ENCODE measurements around the gene P2RX4. TPM values are rescaled to one million over a fixed set of nuclear protein-coding genes. Genes with fewer than 3 reads are reported as not detected.

P2RX4 gene
- total and polyA plus RNA-seq, 2 of the 13 experiments (the other 11 are each of a cell fraction or from before 2014, with no cell fraction given), result 13.8 to 30.8 TPM

- CTCF ChIA-PET (ENCODE audit: low intra/inter-chr PET ratio, low total read pairs), result no interaction called here
Measured at GRCh38 chr12:121263206-121263935, 53.4 kb downstream of the P2RX4 start.

More at GRCh38 chr12:121263206-121263935, 53.4 kb downstream of the P2RX4 start:
- WGBS (ENCODE audit: low lambda C conversion rate), result 98% methylated on average over 10 of the region's 10 CpGs
- no peaks in the 10 kb centered on the region for H4K20me1 ChIP-seq (ENCODE audit: insufficient read depth, low read length)
- no TSS peak for BruUV-seq (replicated peaks)
- intact Hi-C loops (cut with micrococcal nuclease; ENCODE audit: unreplicated experiment) (no loop called here), in situ Hi-C loops (cut with HindIII; ENCODE audit: extremely low pct_ligation_motif_present, low pct_unique_long_range_greater_than_20kb) (no loop called here)
- FAIRE-seq (no peak), DNase-seq (ENCODE audit: low spot score) (no peak), ATAC-seq (no peak)
- no peak overlapping the region for H3K27ac ChIP-seq (ENCODE audit: extremely low read length, insufficient read depth, low read length)
- no peaks in the 10 kb centered on the region for H3K9me3 ChIP-seq (ENCODE audit: low read length)
- H3K27me3 ChIP-seq (ENCODE audit: control insufficient read depth in 1 of 2, insufficient read depth in 2 of 2, low read length in 2 of 2), result no peaks in the 10 kb centered on the region
- no peaks in the 10 kb centered on the region for H3K4me1 ChIP-seq (ENCODE audit: insufficient read depth, low read length)
- no peak overlapping the region for H2AFZ ChIP-seq (ENCODE audit: low read length)
- POLR2A ChIA-PET, result no interaction called here
- H3K79me2 ChIP-seq (ENCODE audit: insufficient read depth, low read length), result no peaks in the 10 kb centered on the region
- H3K36me3 ChIP-seq (replicated peaks in 1 of 2; ENCODE audit: control insufficient read depth in 1 of 2, insufficient read depth in 2 of 2, low read length in 2 of 2), result peaks cover 11 to 49% of the 10 kb centered on the region in 2 experiments
- H3K4me3 ChIP-seq (replicated peaks in 1 of 3; ENCODE audit: insufficient read depth in 1 of 3, low read depth in 2 of 3, low read length in 3 of 3), result no peak overlapping the region
- no peak overlapping the region for H3K9ac ChIP-seq (ENCODE audit: insufficient read depth, low read depth, low read length)
- H3K4me2 ChIP-seq (ENCODE audit: low read depth, low read length), result no peak overlapping the region
- no peak for TF ChIP-seq SIX1 (CRISPR knock-in tag; IDR thresholded peaks at IDR 0.05; ENCODE audit: borderline replicate concordance)
- no peak for TF ChIP-seq ZNF781 (CRISPR knock-in tag; IDR thresholded peaks at IDR 0.05; ENCODE audit: borderline replicate concordance, not compliant biosample characterization)
- no peak for TF ChIP-seq MTF2 (CRISPR knock-in tag; IDR thresholded peaks at IDR 0.05; ENCODE audit: borderline replicate concordance)
- TF ChIP-seq, protein P1, sequence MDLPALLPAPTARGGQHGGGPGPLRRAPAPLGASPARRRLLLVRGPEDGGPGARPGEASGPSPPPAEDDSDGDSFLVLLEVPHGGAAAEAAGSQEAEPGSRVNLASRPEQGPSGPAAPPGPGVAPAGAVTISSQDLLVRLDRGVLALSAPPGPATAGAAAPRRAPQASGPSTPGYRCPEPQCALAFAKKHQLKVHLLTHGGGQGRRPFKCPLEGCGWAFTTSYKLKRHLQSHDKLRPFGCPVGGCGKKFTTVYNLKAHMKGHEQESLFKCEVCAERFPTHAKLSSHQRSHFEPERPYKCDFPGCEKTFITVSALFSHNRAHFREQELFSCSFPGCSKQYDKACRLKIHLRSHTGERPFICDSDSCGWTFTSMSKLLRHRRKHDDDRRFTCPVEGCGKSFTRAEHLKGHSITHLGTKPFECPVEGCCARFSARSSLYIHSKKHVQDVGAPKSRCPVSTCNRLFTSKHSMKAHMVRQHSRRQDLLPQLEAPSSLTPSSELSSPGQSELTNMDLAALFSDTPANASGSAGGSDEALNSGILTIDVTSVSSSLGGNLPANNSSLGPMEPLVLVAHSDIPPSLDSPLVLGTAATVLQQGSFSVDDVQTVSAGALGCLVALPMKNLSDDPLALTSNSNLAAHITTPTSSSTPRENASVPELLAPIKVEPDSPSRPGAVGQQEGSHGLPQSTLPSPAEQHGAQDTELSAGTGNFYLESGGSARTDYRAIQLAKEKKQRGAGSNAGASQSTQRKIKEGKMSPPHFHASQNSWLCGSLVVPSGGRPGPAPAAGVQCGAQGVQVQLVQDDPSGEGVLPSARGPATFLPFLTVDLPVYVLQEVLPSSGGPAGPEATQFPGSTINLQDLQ (CRISPR knock-in tag; IDR thresholded peaks at IDR 0.05), result no peak
- no peak for TF ChIP-seq MAF1 (CRISPR knock-in tag; IDR thresholded peaks at IDR 0.05; ENCODE audit: borderline replicate concordance)
- no peak for TF ChIP-seq LCORL (IDR thresholded peaks at IDR 0.05)
- no peak for TF ChIP-seq LCORL (CRISPR knock-in tag; IDR thresholded peaks at IDR 0.05)
- no peak for TF ChIP-seq HNRNPK (IDR thresholded peaks at IDR 0.05; ENCODE audit: low read depth, low read length, poor library complexity, severe bottlenecking)
- TF ChIP-seq PATZ1 (CRISPR knock-in tag; IDR thresholded peaks at IDR 0.05), result no peak
- TF ChIP-seq UBTF (CRISPR knock-in tag; IDR thresholded peaks at IDR 0.05), result no peak
- no peak for TF ChIP-seq HDAC6 (IDR thresholded peaks at IDR 0.05; ENCODE audit: low read depth, low read length)
